Medulla oblongata (tissue), 1 donor: ENCODE data around the gene HOXB5.
A peak's percentile ranks its signal among the peaks of the same experiment; 100 is the strongest.

Experiments used
- DNase-seq: peaks from one replicate; pipeline ENCODE4 v3.0.0-alpha.2; 2015; ENCODE audit errors: extremely low spot score

HOXB5 gene

DNA sequence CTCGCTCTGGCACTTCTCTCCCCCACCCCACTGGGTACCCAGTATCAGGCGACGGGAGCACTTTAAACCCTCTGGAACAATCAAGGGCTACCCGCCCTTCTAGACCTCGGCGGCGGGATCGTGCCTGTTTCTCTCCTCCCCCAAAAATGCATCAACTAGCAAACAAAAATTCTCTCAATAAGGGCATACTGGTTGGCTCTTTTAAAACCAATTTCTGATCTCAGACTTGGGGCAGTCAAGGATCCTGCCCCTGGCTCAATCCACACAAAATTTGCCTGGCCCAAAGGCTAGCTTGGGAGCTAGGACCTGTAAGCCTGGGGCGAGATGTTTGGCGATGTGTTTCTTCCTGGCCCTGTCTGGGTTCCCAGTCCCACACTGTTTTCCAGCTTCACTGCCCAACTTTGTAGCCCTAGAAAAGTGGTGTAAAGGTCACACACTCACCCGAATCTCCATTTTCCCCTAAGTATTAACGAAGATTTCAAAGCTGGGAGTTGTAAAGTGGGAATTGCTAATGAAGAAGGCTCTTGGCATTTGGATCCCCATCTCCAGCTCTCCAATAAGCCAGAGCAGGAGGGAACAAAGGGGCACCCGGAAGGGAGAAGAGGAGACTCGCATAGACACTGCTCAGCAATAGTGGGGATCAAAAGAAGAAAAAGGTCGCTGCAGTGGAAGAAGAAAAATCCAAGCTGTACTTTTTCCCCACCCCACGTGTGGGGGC, 34.3 kb downstream of the HOXB5 start:
- DNase-seq: no peak

- no peak for DNase-seq
Measured at GRCh38 chr17:48558831-48559121, 34.8 kb downstream of the HOXB5 start.

- no peak for DNase-seq
Measured at GRCh38 chr17:48558057-48558830, 35.3 kb downstream of the HOXB5 start.

GRCh38 chr17:48556576-48557401, 36.8 kb downstream of the HOXB5 start:
- DNase-seq: no peak

- DNase-seq: no peak
Measured at GRCh38 chr17:48556229-48556575, 37.4 kb downstream of the HOXB5 start.

DNA sequence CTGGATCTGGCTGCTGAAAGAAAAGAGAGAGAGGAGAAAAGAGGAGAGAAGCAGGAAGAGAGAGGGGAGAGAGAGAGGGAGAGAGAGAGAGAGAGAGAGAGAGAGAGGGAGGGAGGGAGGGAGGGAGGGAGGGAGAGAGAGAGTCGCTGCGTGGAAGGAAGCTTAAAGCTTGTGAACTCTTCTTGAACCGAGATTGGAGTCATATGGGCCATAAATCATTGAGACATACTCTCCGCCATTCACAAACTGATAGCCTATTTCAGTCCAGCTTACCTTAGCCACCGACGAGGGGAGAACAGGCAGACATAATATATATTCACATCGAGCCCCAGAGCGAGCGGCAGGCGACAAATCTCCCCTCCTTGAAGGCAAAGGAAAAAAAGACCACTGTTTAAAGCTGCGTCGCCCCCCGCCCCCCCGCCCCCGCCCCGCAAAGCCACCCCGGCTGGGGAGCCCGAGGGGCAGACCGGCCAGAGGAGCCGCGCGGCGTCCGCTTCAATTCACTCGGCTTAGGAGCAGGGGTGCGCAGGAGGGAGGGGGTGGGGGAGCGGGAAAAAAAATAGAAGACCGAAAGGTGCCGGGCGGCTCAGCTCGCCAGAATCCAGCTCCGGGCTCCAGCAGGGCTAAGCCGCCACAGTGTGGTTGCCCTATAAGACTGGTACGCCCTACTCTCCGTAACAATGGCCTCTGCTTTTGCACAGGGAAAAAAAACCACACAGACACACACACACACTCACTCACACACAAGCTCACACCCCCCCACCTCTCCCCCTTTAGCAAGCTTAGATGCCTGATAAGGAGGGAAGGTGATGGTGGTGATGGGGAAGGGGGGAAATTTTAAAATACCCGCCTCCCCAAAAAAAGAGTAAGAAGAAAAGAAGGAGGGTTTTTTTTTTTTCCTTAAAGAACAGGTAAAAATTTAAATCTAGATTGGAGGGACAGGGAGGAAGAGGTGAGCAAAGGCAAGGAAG, 38.0 kb downstream of the HOXB5 start:
- peak; percentile 50 for DNase-seq

DNA sequence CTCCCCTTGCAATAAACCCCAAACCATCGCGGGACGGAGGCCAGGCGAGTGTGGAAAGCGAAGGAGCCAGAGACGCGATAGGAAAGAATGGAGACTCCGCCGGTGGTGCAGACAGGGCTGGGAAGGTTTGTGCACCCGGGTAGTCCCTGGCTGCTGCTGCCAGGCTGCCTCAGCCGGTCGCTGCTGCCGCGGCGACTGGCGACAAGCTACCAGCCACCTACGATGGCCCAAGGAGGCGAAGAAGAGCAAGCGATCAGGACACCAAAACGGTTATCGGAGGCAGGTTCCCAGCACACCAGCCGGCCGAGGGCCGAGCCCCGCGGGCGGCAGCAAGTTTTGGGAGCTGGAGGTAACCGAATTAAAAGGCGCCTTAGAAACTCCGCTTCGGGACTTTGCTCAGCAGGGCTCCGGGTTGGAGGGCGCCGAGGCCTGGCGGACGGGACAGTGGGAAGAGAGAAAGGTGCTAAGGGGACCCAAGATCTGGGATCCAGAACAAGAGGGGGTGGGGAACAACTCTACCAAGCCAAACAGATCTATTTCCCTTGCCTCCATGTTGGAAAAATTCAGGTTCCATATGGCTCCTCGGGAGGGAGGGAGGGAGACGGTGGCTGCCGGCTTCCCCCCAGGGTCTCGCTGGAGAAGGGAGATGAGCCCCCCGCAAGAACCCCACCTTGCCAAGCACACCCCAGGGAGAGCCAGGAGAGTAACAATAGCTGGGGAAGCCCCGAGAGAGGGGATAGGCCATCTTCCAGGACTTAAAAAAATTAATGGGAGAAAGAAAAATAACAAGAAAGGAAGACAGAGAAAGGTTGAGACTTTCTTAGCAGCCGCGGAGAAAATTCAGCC, 38.9 kb downstream of the HOXB5 start:
- peak; percentile 12 for DNase-seq

DNA sequence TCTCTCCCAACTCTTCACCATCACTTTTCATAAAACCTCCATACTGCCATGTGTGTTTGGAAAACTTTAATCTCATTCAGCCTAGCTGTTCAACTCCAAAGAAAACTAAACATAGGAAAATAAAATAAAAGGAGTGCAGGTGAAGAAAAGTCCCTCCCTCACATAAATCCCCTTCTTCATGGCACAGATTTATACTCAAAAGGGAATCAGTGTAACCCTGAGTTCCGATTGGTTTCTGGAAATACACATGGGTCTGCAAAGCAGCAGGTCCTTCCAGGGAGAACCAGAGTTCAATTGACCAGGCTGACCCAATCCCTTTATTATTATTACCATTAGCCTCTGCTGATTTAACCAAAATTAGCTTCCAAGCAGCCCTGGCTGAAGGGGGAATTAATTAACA, 39.8 kb downstream of the HOXB5 start:
- peak; percentile 12 for DNase-seq

DNA sequence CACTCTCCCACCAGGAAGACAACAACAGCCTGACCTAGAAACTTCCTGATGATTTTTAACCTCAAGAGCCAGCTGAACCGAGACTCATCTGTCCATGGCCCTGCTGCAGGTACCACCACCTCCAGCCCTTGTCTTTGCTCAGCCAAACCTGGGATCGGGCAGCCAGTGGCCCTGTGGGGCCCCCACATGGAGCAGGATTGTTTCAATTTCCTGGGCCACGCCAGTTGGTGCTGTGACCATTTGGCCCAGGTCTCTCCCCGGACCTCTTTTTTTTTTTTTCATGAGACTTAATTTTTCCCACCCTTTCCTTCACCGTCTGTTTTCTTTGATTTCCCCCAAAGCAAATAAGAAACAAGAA, 40.4 kb downstream of the HOXB5 start:
- peak; percentile 4 for DNase-seq

- DNase-seq: peak; percentile 74
Measured at GRCh38 chr17:48552466-48553189, 41.0 kb downstream of the HOXB5 start.

GRCh38 chr17:48551596-48552465, 41.7 kb downstream of the HOXB5 start:
- peak; percentile 4 for DNase-seq

GRCh38 chr17:48551214-48551555, 42.4 kb downstream of the HOXB5 start:
- DNase-seq: no peak

GRCh38 chr17:48550502-48551213, 42.9 kb downstream of the HOXB5 start:
- no peak for DNase-seq

GRCh38 chr17:48549914-48550501, 43.6 kb downstream of the HOXB5 start:
- DNase-seq: no peak

GRCh38 chr17:48549281-48549630, 44.3 kb downstream of the HOXB5 start:
- DNase-seq: no peak

GRCh38 chr17:48548523-48549280, 44.9 kb downstream of the HOXB5 start:
- DNase-seq: no peak

GRCh38 chr17:48547808-48548522, 45.6 kb downstream of the HOXB5 start:
- DNase-seq: no peak
